Loucy (cell line): ENCODE measurements around the gene PRRT4.

ENCODE experiments used
- H2AFZ ChIP-seq: fragments of 200-600 bp; sonication (generic); 2 replicates; pipeline ENCODE4 v1.6.0; 2016; ENCODE audit warnings: antibody characterized with exemption, mild to moderate bottlenecking, low read length, moderate library complexity
- H3F3A ChIP-seq: fragments of 200-600 bp; 2 replicates; pipeline ENCODE4 v1.6.0; 2016; ENCODE audit warnings: antibody characterized with exemption, low read depth, mild to moderate bottlenecking
- H3K27me3 ChIP-seq: fragments of 200-600 bp; sonication (generic); 2 replicates; pipeline ENCODE4 v1.6.1; 2014; ENCODE audit warnings: low read length, mild to moderate bottlenecking; ENCODE audit not compliant: insufficient read depth, poor library complexity, severe bottlenecking
- H3K36me3 ChIP-seq: fragments of 200-600 bp; sonication (generic); 2 replicates; pipeline ENCODE4 v1.6.1; 2016; ENCODE audit warnings: low read length; ENCODE audit not compliant: insufficient read depth
- H3K4me1 ChIP-seq: fragments of 200-600 bp; sonication (generic); 2 replicates; pipeline ENCODE4 v1.5.1; 2014; ENCODE audit warnings: low read length, mild to moderate bottlenecking; ENCODE audit not compliant: insufficient read depth, poor library complexity, severe bottlenecking
- H3K4me2 ChIP-seq: fragments of 200-600 bp; sonication (generic); 2 replicates; pipeline ENCODE4 v1.6.0; 2014; ENCODE audit warnings: antibody characterized with exemption, low read length, low read depth, mild to moderate bottlenecking; ENCODE audit not compliant: poor library complexity, severe bottlenecking
- H3K4me3 ChIP-seq: fragments of 200-600 bp; sonication (generic); 2 replicates; pipeline ENCODE4 v1.5.1; 2014; ENCODE audit warnings: low read length, mild to moderate bottlenecking, mixed read lengths; ENCODE audit not compliant: poor library complexity, severe bottlenecking
- H3K79me2 ChIP-seq: fragments of 200-600 bp; sonication (generic); 2 replicates; pipeline ENCODE4 v1.6.1; 2014; ENCODE audit warnings: low read length; ENCODE audit not compliant: insufficient read depth
- H3K9ac ChIP-seq: fragments of 200-600 bp; sonication (generic); 2 replicates; pipeline ENCODE4 v1.6.0; 2014; ENCODE audit warnings: mild to moderate bottlenecking, low read depth, low read length, moderate library complexity; ENCODE audit not compliant: poor library complexity, severe bottlenecking
- H3K9me2 ChIP-seq: fragments of 200-600 bp; sonication (generic); replicated peaks from 2 replicates; pipeline ENCODE4 v1.6.1; 2016; ENCODE audit warnings: low read depth, low read length, mixed read lengths
- H3K9me3 ChIP-seq: fragments of 200-600 bp; sonication (generic); 2 replicates; pipeline ENCODE4 v1.6.1; 2014; ENCODE audit warnings: mild to moderate bottlenecking, antibody characterized with exemption, low read length, low read depth; ENCODE audit not compliant: insufficient read depth
- H4K20me1 ChIP-seq: fragments of 200-600 bp; sonication (generic); 2 replicates; pipeline ENCODE4 v1.6.0; 2014; ENCODE audit warnings: antibody characterized with exemption, low read length, mild to moderate bottlenecking; ENCODE audit not compliant: insufficient read depth, poor library complexity, severe bottlenecking
- EZH2phosphoT487 ChIP-seq: fragments of 200-600 bp; IDR thresholded peaks from 2 replicates; pipeline ENCODE4 v1.6.1; 2018; ENCODE audit warnings: antibody characterized with exemption, mild to moderate bottlenecking, moderate library complexity, borderline replicate concordance
- TF ChIP-seq, protein P1 (sequence below): fragments of 200-600 bp; sonication (generic); conservative IDR thresholded peaks from 2 replicates; pipeline ENCODE4 v1.5.1; 2014; ENCODE audit warnings: mild to moderate bottlenecking, antibody characterized with exemption, low read length

Gene PRRT4

DNA sequence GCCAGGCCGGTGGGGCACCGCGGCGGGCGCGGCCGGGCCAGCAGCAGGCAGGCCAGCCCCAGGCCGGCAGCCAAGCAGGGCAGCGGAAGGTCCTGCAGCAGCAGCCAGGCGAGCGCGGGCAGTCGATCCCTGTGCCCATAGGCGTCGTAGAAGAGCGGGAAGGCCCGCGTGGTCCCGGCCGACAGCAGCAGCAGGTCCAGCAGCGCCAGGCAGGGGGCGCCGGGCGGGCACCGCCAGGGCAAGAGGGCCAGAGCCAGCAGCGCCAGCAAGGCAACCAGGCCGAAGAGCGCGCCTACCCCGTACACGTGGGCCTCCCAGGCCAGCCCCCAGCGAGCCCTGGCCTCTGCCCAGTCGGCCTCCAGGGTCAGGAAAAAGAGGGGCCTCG, 9.3 kb downstream of the PRRT4 start:
- TF ChIP-seq, protein P1, sequence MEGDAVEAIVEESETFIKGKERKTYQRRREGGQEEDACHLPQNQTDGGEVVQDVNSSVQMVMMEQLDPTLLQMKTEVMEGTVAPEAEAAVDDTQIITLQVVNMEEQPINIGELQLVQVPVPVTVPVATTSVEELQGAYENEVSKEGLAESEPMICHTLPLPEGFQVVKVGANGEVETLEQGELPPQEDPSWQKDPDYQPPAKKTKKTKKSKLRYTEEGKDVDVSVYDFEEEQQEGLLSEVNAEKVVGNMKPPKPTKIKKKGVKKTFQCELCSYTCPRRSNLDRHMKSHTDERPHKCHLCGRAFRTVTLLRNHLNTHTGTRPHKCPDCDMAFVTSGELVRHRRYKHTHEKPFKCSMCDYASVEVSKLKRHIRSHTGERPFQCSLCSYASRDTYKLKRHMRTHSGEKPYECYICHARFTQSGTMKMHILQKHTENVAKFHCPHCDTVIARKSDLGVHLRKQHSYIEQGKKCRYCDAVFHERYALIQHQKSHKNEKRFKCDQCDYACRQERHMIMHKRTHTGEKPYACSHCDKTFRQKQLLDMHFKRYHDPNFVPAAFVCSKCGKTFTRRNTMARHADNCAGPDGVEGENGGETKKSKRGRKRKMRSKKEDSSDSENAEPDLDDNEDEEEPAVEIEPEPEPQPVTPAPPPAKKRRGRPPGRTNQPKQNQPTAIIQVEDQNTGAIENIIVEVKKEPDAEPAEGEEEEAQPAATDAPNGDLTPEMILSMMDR = no peak
- TF ChIP-seq EZH2phosphoT487 = no peak
- H4K20me1 ChIP-seq = no peaks in the 10 kb centered on the region
- H3K9ac ChIP-seq = no peak overlapping the region
- H3K4me2 ChIP-seq = no peak overlapping the region
- no peaks in the 10 kb centered on the region for H3K27me3 ChIP-seq
- no peaks in the 10 kb centered on the region for H3K36me3 ChIP-seq
- H3F3A ChIP-seq = no peaks in the 10 kb centered on the region
- H3K79me2 ChIP-seq = no peaks in the 10 kb centered on the region
- H3K9me2 ChIP-seq = no peaks in the 10 kb centered on the region
- H3K4me3 ChIP-seq = no peak overlapping the region
- no peaks in the 10 kb centered on the region for H3K4me1 ChIP-seq
- H2AFZ ChIP-seq = no peak overlapping the region
- no peaks in the 10 kb centered on the region for H3K9me3 ChIP-seq

- H3K79me2 ChIP-seq = no peaks in the 10 kb centered on the region
- no peaks in the 10 kb centered on the region for H3K27me3 ChIP-seq
- no peaks in the 10 kb centered on the region for H3K36me3 ChIP-seq
- no peak overlapping the region for H2AFZ ChIP-seq
- H3K4me1 ChIP-seq = no peaks in the 10 kb centered on the region
- H3K9me2 ChIP-seq = no peaks in the 10 kb centered on the region
- H3K9me3 ChIP-seq = no peaks in the 10 kb centered on the region
- no peak overlapping the region for H3K4me2 ChIP-seq
- no peak overlapping the region for H3K9ac ChIP-seq
- TF ChIP-seq, protein P1 = no peak
- TF ChIP-seq EZH2phosphoT487 = no peak
- H4K20me1 ChIP-seq = no peaks in the 10 kb centered on the region
- H3F3A ChIP-seq = no peaks in the 10 kb centered on the region
- no peak overlapping the region for H3K4me3 ChIP-seq
These were observed 10.0 kb downstream of the PRRT4 start for GRCh38 chr7:128351296-128352152.

GRCh38 chr7:128350708-128351295, 10.7 kb downstream of the PRRT4 start:
- Histone ChIP-seq H3F3A (no peaks in the 10 kb centered on the region), H3K4me1 (no peaks in the 10 kb centered on the region), H3K9me3 (no peaks in the 10 kb centered on the region), H3K36me3 (no peaks in the 10 kb centered on the region), H3K79me2 (no peaks in the 10 kb centered on the region), H3K4me2 (no peak overlapping the region), H3K27me3 (no peaks in the 10 kb centered on the region), H3K9ac (no peak overlapping the region), H4K20me1 (no peaks in the 10 kb centered on the region), H3K9me2 (no peaks in the 10 kb centered on the region), H2AFZ (no peak overlapping the region), H3K4me3 (no peak overlapping the region)
- TF ChIP-seq, protein P1 = no peak
- no peak for TF ChIP-seq EZH2phosphoT487
